Measurements from ENCODE around the gene ARHGEF11. TPM values are rescaled to one million over a fixed set of nuclear protein-coding genes. Genes with fewer than 3 reads are reported as not detected.

Gene ARHGEF11
- total RNA-seq, 1 donor from 2014 or later = 52.7 TPM

- H3K36me3 Mint-ChIP-seq (ENCODE audit: low read depth) = no peaks in the 10 kb centered on the region
- no peak overlapping the region for H3K4me3 Mint-ChIP-seq
- no peak for TF ChIP-seq CTCF (conservative IDR thresholded peaks at IDR 0.05)
- no peaks in the 10 kb centered on the region for H3K9me3 Mint-ChIP-seq
- H3K4me1 Mint-ChIP-seq = no peaks in the 10 kb centered on the region
- no peak overlapping the region for H3K27ac Mint-ChIP-seq (ENCODE audit: unreplicated experiment)
- DNase-seq (ENCODE audit: low read depth, low spot score) = no peak
- peaks cover 4% of the 10 kb centered on the region for H3K27me3 Mint-ChIP-seq (ENCODE audit: low read depth)
These were observed 133.8 kb downstream of the ARHGEF11 start for GRCh38 chr1:156911577-156912298.

- TF ChIP-seq CTCF (conservative IDR thresholded peaks at IDR 0.05) = peak; percentile 85
- peak; percentile 67 for DNase-seq (ENCODE audit: low read depth, low spot score)
- H3K9me3 Mint-ChIP-seq = no peaks in the 10 kb centered on the region
- H3K4me1 Mint-ChIP-seq = no peaks in the 10 kb centered on the region
- no peaks in the 10 kb centered on the region for H3K27me3 Mint-ChIP-seq (ENCODE audit: low read depth)
- no peaks in the 10 kb centered on the region for H3K36me3 Mint-ChIP-seq (ENCODE audit: low read depth)
- no peak overlapping the region for H3K27ac Mint-ChIP-seq (ENCODE audit: unreplicated experiment)
- H3K4me3 Mint-ChIP-seq = no peak overlapping the region
These were observed 135.2 kb downstream of the ARHGEF11 start for GRCh38 chr1:156910309-156910782.

GRCh38 chr1:156909671-156910070 lies 135.9 kb downstream of the ARHGEF11 start:
- Mint-ChIP-seq H3K27me3 (ENCODE audit: low read depth) (no peaks in the 10 kb centered on the region), H3K9me3 (no peaks in the 10 kb centered on the region), H3K4me1 (no peaks in the 10 kb centered on the region), H3K27ac (ENCODE audit: unreplicated experiment) (no peak overlapping the region), H3K36me3 (ENCODE audit: low read depth) (no peaks in the 10 kb centered on the region), H3K4me3 (no peak overlapping the region)
- no peak for TF ChIP-seq CTCF (conservative IDR thresholded peaks at IDR 0.05)
- DNase-seq (ENCODE audit: low read depth, low spot score) = no peak

- H3K4me3 Mint-ChIP-seq = no peak overlapping the region
- no peak for TF ChIP-seq CTCF (conservative IDR thresholded peaks at IDR 0.05)
- H3K27ac Mint-ChIP-seq (ENCODE audit: unreplicated experiment) = no peak overlapping the region
- H3K9me3 Mint-ChIP-seq = no peaks in the 10 kb centered on the region
- no peaks in the 10 kb centered on the region for H3K27me3 Mint-ChIP-seq (ENCODE audit: low read depth)
- no peak for DNase-seq (ENCODE audit: low read depth, low spot score)
- peaks cover 2% of the 10 kb centered on the region for H3K4me1 Mint-ChIP-seq
- H3K36me3 Mint-ChIP-seq (ENCODE audit: low read depth) = no peaks in the 10 kb centered on the region
These were observed 136.6 kb downstream of the ARHGEF11 start for GRCh38 chr1:156908955-156909354.

GRCh38 chr1:156908541-156908940 lies 137.0 kb downstream of the ARHGEF11 start:
- Mint-ChIP-seq H3K9me3 (no peaks in the 10 kb centered on the region), H3K27ac (ENCODE audit: unreplicated experiment) (no peak overlapping the region), H3K4me3 (no peak overlapping the region), H3K4me1 (peaks cover 4% of the 10 kb centered on the region), H3K27me3 (ENCODE audit: low read depth) (no peaks in the 10 kb centered on the region), H3K36me3 (ENCODE audit: low read depth) (no peaks in the 10 kb centered on the region)
- no peak for DNase-seq (ENCODE audit: low read depth, low spot score)
- no peak for TF ChIP-seq CTCF (conservative IDR thresholded peaks at IDR 0.05)
